ENCODE results near the gene IKZF3.
"Not testable (repeated sequence)": the region's sequence is repeated elsewhere in the genome, so short reads cannot be mapped to it uniquely, and the experiment has no call there.

The IKZF3 gene

DNA sequence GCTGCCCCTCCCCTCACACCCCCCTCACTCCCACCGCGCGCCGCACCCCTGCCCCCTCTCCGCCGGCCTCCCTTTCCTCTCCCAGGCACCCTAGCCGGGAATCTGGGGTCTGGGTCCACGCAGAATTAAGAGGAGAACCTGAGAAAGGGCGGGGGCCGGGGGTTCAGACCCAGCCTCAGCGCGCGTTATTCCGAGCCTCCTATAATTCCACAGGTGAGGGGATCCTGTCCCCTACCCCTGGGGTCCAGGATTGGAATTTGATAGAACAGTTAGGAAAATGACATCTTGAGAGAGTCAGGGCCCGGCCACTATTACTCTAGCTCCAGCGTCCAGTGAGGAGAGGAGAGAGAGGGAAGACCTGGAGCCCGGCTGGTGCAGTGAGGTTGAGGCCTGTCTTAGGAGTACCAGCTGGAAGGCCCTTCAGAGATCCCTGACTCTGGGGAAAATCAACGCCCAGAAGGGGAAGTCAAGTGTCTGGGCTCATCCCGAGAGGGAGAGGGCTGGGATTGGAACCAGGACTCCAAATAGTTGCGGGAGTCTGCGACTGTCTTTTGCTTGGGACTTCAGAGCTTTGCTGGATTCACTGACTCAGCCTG lies 109.1 kb downstream of the IKZF3 start:
- Histone ChIP-seq H3K4me3 (ENCODE audit: low read length in 2 of 2) (peak overlapping the region; percentile 78 to 79), H3K9ac (ENCODE audit: low read length in 2 of 2) (peak overlapping the region; percentile 72 to 89), H3K27ac (ENCODE audit: low read length) (peak overlapping the region; percentile 83), H3K27me3 (ENCODE audit: control insufficient read depth in 1 of 2, insufficient read depth in 2 of 2, low read length in 2 of 2) (peaks cover 2 to 3% of the 10 kb centered on the region in 2 donors), H3K36me3 (ENCODE audit: control insufficient read depth in 2 of 2, insufficient read depth in 2 of 2, low read length in 2 of 2) (no peaks in the 10 kb centered on the region), H3K4me1 (ENCODE audit: control insufficient read depth, insufficient read depth, low read length) (peaks cover 20% of the 10 kb centered on the region), H3K9me3 (ENCODE audit: control insufficient read depth in 2 of 2, low read length in 2 of 2) (no peaks in the 10 kb centered on the region)

DNA sequence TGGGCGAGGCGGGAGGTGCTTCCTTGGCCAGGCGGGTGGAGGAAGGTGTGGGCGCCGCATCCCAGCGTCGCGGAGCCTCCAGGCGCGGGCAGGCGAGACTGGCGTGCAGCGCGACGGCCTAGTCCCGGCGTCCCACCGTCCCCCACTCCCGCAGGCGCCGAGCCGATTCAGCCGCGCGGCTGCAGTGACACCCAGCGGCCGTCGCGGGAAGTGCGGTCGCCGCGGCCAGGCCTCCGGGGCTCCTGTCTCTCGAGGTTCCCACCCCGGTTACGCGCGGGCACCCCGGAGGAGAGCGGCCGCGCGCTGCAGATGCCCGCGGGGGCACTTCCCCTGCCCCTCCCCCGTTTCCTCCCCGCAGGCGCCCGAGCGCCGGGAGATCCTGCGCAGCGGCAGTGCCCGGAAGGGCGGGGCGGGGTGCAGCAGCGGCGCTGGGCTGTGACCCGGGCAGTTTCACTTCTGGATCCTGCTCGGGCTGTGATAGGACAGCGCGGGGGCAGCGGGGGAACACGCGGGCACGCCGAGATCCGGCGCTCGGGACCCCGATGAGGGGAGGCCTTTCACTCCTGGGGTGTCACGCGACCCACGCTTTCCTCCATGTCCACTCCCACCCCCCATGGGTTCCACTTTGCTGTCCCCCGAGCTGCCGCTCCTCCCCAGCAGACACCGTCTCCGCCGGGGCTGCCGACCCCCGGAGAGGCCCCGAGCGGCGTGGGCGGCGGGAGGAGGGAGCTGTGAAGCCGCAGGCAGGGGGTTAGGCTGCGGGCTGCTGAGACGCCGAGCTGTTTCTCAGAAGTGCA lies 109.8 kb downstream of the IKZF3 start:
- Histone ChIP-seq H3K27ac (ENCODE audit: low read length) (peak overlapping the region; percentile 83), H3K9ac (ENCODE audit: low read length in 2 of 2) (peak overlapping the region; percentile 76 to 89), H3K9me3 (ENCODE audit: control insufficient read depth in 2 of 2, low read length in 2 of 2) (no peaks in the 10 kb centered on the region), H3K4me3 (ENCODE audit: low read length in 2 of 2) (peak overlapping the region; percentile 78 to 79), H3K36me3 (ENCODE audit: control insufficient read depth in 2 of 2, insufficient read depth in 2 of 2, low read length in 2 of 2) (no peaks in the 10 kb centered on the region), H3K4me1 (ENCODE audit: control insufficient read depth, insufficient read depth, low read length) (peaks cover 20% of the 10 kb centered on the region), H3K27me3 (ENCODE audit: control insufficient read depth in 1 of 2, insufficient read depth in 2 of 2, low read length in 2 of 2) (peaks cover 0 to 3% of the 10 kb centered on the region in 2 donors)

DNA sequence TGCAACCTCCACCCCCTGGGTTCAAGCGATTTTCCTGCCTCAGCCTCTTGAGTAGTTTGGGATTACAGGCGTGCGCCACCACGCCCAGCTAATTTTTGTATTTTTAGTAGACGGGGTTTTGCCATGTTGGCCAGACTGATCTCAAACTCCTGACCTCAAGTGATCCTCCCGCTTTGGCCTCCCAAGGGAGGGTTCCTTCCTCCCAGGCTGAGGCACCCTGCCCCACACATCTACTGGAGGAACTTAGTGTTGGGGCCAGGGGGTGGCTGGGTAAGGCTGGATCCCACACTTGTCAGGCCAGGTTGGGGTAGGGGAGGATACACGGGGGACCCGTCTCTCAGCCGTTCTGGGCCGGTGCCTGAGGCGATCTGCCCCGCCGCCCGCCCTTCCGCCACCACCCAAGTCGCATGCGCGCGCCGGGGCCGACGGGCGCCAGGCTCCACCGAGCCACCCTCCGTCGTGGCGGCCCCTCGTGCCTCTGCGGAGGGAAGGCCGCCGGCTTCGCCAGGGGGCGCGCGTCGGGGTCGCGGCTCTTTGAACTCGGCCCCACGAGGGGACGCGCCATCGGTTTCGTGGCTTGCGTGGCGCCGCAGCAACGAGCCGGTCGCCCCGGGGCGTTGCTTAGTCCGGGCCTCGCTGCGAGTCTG lies 110.5 kb downstream of the IKZF3 start:
- Histone ChIP-seq H3K4me1 (ENCODE audit: control insufficient read depth, insufficient read depth, low read length) (peaks cover 20% of the 10 kb centered on the region), H3K36me3 (ENCODE audit: control insufficient read depth in 2 of 2, insufficient read depth in 2 of 2, low read length in 2 of 2) (no peaks in the 10 kb centered on the region), H3K9ac (ENCODE audit: low read length in 2 of 2) (peak overlapping the region; percentile 58 to 76), H3K27ac (ENCODE audit: low read length) (peak overlapping the region; percentile 83), H3K9me3 (ENCODE audit: control insufficient read depth in 2 of 2, low read length in 2 of 2) (no peaks in the 10 kb centered on the region), H3K4me3 (ENCODE audit: low read length in 2 of 2) (peak overlapping the region; percentile 78 to 79), H3K27me3 (ENCODE audit: control insufficient read depth in 1 of 2, insufficient read depth in 2 of 2, low read length in 2 of 2) (peaks cover 0 to 3% of the 10 kb centered on the region in 2 donors)

DNA sequence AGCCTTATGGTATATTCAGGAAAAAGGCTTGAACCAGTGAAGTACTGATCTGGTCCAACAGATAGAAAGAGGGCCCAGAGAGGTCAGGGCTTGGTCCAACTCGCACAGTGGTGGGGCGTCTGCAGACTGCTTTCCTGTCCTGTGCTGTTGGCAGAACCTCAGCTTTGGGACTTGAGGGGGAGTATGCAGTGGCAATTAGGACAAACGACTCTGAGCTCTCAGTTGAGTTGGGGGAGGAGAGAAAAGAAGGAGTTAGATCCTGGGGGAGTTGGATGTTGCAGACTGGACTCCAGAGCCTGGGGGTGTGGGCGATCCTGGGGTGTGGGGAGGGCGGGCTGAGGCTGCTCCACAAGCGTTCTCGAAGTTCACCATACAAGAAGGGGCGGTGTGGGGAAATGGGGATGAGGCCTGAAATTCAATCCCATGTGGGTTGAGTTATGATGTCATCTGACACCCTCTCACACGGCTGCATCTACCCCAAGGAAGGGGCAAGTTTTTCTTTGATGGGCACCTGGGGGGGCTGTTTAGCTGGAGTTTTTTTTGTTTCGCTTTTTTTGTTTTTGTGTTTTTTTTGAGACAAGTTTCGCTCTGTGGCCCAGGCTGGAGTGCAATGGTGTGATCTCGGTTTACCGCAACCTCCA lies 111.8 kb downstream of the IKZF3 start:
- H3K4me1 ChIP-seq (ENCODE audit: control insufficient read depth, insufficient read depth, low read length), result peaks cover 20% of the 10 kb centered on the region
- no peak overlapping the region for H3K4me3 ChIP-seq (ENCODE audit: low read length in 2 of 2)
- no peak overlapping the region for H3K9ac ChIP-seq (ENCODE audit: low read length in 2 of 2)
- no peaks in the 10 kb centered on the region for H3K36me3 ChIP-seq (ENCODE audit: control insufficient read depth in 2 of 2, insufficient read depth in 2 of 2, low read length in 2 of 2)
- peaks cover 0 to 3% of the 10 kb centered on the region in 2 donors for H3K27me3 ChIP-seq (ENCODE audit: control insufficient read depth in 1 of 2, insufficient read depth in 2 of 2, low read length in 2 of 2)
- no peak overlapping the region for H3K27ac ChIP-seq (ENCODE audit: low read length)
- no peaks in the 10 kb centered on the region for H3K9me3 ChIP-seq (ENCODE audit: control insufficient read depth in 2 of 2, low read length in 2 of 2)

DNA sequence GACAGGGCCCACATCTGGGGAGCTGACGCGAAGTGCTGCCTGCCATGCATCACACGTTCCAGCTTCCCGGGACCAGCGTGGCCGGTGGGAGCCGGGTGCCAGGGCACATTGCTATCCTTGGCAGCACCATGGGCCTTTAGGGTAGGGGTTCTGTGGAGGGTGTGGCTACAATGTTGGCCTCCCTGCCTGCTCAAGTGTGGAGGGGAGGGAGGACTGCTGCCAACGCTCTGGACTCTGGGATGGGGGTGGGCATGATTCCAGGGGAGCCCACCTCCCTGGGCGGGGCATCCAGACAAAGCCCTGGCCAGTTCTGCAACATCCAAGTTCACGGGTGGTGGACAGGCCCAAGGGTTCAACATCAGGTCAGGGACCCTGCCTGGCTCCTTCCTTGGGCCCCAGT lies 112.5 kb downstream of the IKZF3 start:
- Histone ChIP-seq H3K9ac (ENCODE audit: low read length in 2 of 2) (no peak overlapping the region), H3K9me3 (ENCODE audit: control insufficient read depth in 2 of 2, low read length in 2 of 2) (no peaks in the 10 kb centered on the region), H3K4me3 (ENCODE audit: low read length in 2 of 2) (no peak overlapping the region), H3K36me3 (ENCODE audit: control insufficient read depth in 2 of 2, insufficient read depth in 2 of 2, low read length in 2 of 2) (no peaks in the 10 kb centered on the region), H3K4me1 (ENCODE audit: control insufficient read depth, insufficient read depth, low read length) (peaks cover 20% of the 10 kb centered on the region), H3K27ac (ENCODE audit: low read length) (no peak overlapping the region), H3K27me3 (ENCODE audit: control insufficient read depth in 1 of 2, insufficient read depth in 2 of 2, low read length in 2 of 2) (peaks cover 0 to 3% of the 10 kb centered on the region in 2 donors)

DNA sequence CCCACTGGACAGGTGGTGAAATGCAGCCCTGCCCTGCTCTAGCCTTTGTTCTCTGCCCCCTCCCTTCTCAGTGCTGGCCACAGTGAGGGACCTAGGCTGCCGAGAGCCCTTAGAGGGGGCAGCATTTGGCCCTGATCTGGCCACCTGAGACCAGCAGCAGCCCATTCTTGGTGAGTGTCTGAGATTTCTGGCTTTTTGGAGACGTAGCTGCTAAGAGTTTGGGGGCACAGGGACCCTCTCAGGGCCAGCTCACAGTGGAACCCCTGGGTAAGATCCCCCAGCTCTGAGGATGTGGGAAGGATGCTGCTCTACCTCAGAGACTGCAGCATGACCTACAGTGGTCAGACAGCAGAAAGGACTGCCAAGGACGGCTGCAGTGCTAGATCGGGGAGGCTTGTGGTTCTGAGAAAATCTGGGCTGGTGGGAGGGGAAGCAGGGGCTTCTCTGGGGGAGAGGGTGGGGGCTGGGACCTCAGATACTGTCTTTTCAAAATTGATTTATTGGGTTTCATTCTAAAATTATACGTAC lies 113.0 kb downstream of the IKZF3 start:
- Histone ChIP-seq H3K4me1 (ENCODE audit: control insufficient read depth, insufficient read depth, low read length) (peaks cover 21% of the 10 kb centered on the region), H3K36me3 (ENCODE audit: control insufficient read depth in 2 of 2, insufficient read depth in 2 of 2, low read length in 2 of 2) (no peaks in the 10 kb centered on the region), H3K4me3 (ENCODE audit: low read length in 2 of 2) (no peak overlapping the region), H3K9ac (ENCODE audit: low read length in 2 of 2) (no peak overlapping the region), H3K9me3 (ENCODE audit: control insufficient read depth in 2 of 2, low read length in 2 of 2) (no peaks in the 10 kb centered on the region), H3K27ac (ENCODE audit: low read length) (no peak overlapping the region), H3K27me3 (ENCODE audit: control insufficient read depth in 1 of 2, insufficient read depth in 2 of 2, low read length in 2 of 2) (peaks cover 0 to 3% of the 10 kb centered on the region in 2 donors)

DNA sequence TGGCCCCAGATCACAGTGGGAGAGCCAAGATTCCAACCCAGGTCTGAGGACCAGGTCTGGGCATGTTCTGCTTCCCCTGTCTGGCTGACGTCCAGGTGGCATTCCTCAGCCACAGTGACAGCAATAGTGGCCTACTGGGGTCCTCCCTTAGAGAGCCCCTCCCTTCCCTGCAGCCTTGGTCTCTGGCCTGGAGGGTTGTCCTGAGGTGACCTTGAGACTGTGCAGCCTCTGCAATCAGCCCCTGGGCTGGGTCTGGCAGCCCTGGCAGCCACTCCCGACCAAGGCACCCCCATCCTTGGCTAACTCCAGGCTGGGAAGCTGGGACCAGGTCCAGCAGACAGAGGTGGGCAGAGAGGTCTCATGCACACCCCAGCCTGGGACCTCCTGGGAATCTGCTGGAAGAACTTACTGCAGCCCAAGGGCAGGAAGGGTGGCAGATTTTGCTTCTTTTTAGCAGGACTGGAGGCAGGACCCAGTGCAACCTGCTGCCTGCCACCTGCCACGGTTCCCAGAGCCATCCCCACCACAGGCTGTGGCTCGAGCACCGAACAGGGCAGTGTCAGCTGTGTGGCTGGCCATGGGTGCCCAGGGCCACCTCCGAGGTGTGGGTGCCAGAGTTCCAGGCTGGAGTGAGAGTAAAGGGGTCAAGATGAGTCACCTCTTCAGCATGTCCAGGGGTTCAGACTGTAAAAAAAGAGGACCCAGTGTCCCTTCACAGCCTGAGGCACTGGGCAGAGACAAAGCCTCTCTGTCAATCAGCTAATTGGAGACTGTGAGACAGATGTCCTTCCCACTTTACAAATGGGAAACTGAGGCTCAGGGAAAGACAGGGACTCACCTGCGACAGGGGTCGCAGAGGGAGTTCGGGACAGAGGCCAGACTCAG lies 113.7 kb downstream of the IKZF3 start:
- no peak overlapping the region for H3K4me3 ChIP-seq (ENCODE audit: low read length in 2 of 2)
- peaks cover 0 to 5% of the 10 kb centered on the region in 2 donors for H3K27me3 ChIP-seq (ENCODE audit: control insufficient read depth in 1 of 2, insufficient read depth in 2 of 2, low read length in 2 of 2)
- H3K9me3 ChIP-seq (ENCODE audit: control insufficient read depth in 2 of 2, low read length in 2 of 2), result no peaks in the 10 kb centered on the region
- peak overlapping the region in 1 of 2 donors; percentile 51 for H3K9ac ChIP-seq (ENCODE audit: low read length in 2 of 2)
- peaks cover 18% of the 10 kb centered on the region for H3K4me1 ChIP-seq (ENCODE audit: control insufficient read depth, insufficient read depth, low read length)
- H3K27ac ChIP-seq (ENCODE audit: low read length), result no peak overlapping the region
- H3K36me3 ChIP-seq (ENCODE audit: control insufficient read depth in 2 of 2, insufficient read depth in 2 of 2, low read length in 2 of 2), result no peaks in the 10 kb centered on the region

DNA sequence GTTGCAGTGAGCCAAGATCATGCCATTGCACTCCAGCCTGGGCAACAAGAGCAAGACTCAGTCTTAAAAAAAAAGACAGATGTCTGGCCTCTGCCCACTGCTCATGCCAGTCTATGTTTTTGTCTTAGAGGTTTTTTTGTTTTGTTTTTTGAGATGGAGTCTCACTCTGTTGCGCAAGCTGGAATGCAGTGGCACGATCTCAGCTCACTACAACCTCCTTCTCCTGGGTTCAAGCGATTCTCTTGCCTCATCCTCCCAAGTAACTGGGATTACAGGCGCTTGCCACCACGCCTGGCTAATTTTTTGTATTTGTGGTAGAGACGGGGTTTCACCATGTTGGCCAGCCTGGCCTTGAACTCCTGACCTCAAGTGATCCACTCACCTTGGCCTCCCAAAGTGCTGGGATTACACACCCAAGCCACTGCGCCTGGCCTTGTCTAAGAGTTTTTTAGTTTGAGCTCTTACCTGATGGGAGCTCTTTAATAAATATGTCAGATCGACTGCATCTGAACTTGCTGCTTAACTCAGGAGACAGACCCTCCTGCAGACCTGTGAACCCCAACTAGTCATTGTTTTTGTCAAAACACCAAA lies 115.6 kb downstream of the IKZF3 start:
- not testable (repeated sequence) for H3K9ac ChIP-seq (ENCODE audit: low read length in 2 of 2); H3K9me3 ChIP-seq (ENCODE audit: control insufficient read depth in 2 of 2, low read length in 2 of 2)

DNA sequence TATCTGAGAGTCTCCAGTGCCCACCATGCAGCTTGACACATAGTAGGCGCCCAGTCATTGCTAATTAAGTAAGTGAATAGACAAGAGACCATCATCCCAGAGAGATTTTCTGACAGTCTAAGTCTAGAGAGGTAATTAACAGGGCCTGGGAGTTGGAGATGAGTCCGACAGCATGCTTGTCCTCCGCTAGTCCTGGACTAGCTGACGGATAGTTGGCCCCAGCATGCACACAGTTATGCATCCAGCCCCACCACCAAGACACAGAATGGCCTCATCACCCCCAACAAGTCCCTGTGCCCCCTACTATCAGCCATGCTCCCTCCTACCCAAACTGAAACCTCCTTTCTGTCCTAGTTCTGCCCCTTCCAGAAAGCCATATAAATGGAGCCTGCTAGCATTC lies 116.4 kb downstream of the IKZF3 start:
- Histone ChIP-seq H3K4me1 (ENCODE audit: control insufficient read depth, insufficient read depth, low read length) (peaks cover 7% of the 10 kb centered on the region), H3K27me3 (ENCODE audit: control insufficient read depth in 1 of 2, insufficient read depth in 2 of 2, low read length in 2 of 2) (peaks cover 14 to 15% of the 10 kb centered on the region in 2 donors)

More for the DNA sequence above, 115.6 kb downstream of the IKZF3 start:
- H3K27ac ChIP-seq (ENCODE audit: low read length); H3K36me3 ChIP-seq (ENCODE audit: control insufficient read depth in 2 of 2, insufficient read depth in 2 of 2, low read length in 2 of 2); H3K4me3 ChIP-seq (ENCODE audit: low read length in 2 of 2); H3K27me3 ChIP-seq (ENCODE audit: control insufficient read depth in 1 of 2, insufficient read depth in 2 of 2, low read length in 2 of 2); H3K4me1 ChIP-seq (ENCODE audit: control insufficient read depth, insufficient read depth, low read length): not testable (repeated sequence)

More for the DNA sequence above, 116.4 kb downstream of the IKZF3 start:
- Histone ChIP-seq H3K9me3 (ENCODE audit: control insufficient read depth in 2 of 2, low read length in 2 of 2) (no peaks in the 10 kb centered on the region), H3K36me3 (ENCODE audit: control insufficient read depth in 2 of 2, insufficient read depth in 2 of 2, low read length in 2 of 2) (no peaks in the 10 kb centered on the region), H3K27ac (ENCODE audit: low read length) (no peak overlapping the region), H3K9ac (ENCODE audit: low read length in 2 of 2) (no peak overlapping the region), H3K4me3 (ENCODE audit: low read length in 2 of 2) (no peak overlapping the region)
